SW 1271 (cell line): Measurements from ENCODE around the gene ALPG.
"Not testable (repeated sequence)": the region's sequence is repeated elsewhere in the genome, so short reads cannot be mapped to it uniquely, and the experiment has no call there.

Experiments used
- DNase-seq, 2 experiments: peaks; one replicate each; lab custom pipeline; 2025; lab: John Stamatoyannopoulos, UW

Gene ALPG

DNA sequence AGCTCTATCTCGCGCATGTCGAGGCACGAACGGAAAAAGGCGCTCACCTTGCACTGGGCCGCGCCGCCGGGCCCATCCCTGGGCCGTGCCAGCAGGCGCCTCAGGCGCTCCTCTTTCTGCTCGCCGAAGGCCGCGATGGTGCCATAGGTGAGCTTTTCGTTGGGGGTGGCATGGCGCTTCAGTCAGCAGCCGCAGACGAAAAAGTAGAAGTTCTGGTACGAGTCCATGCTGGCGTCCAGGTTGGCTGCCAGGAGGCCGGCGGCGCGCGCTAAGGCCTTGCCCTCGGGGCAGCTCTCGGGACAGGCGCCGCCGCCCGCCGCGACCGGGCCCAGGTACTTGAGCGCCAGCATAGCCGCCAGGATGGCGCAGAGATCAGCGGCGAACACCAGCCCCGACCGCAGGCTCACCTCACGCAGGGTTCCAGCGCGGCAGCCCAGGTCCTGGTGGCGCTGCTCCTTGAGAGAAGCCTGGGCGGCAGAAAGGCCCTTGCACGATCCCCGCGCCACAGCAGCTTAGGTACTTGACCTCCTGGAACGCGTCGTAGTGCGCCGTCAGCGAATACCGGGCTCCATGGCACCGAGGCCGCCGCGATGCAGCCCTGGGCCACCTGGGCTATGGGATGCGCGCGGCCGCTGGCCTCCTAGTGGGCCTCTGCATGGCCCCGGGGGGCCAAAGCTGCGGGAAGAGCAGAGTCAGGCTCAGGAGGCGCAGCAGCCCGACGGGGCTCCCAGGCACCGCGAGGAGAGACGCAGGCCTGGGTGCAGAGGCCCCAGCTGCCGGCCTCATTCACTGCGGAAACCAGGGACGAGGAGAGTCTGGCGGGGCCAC is 12.8 kb downstream of the ALPG start:
- no peak for DNase-seq

DNA sequence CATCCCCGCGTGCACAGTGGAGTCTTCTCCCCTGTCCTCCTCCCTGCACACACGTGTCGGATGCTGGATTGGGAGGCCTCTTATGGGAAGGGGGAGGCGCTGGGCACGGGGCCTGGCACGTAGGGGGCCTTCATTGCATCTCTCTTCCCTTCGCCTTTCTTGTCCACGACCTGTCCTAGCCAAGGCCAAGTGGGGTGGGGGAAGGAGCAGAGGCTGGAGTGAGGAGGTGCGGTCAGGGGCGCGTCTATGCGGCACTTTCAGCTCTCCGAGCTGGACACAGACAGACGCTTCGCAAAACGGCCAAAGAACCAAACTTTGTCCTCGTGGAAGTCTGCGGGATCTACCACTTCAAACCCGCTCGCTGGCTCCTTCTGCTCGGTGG is 13.4 kb downstream of the ALPG start:
- no peak for DNase-seq

DNA sequence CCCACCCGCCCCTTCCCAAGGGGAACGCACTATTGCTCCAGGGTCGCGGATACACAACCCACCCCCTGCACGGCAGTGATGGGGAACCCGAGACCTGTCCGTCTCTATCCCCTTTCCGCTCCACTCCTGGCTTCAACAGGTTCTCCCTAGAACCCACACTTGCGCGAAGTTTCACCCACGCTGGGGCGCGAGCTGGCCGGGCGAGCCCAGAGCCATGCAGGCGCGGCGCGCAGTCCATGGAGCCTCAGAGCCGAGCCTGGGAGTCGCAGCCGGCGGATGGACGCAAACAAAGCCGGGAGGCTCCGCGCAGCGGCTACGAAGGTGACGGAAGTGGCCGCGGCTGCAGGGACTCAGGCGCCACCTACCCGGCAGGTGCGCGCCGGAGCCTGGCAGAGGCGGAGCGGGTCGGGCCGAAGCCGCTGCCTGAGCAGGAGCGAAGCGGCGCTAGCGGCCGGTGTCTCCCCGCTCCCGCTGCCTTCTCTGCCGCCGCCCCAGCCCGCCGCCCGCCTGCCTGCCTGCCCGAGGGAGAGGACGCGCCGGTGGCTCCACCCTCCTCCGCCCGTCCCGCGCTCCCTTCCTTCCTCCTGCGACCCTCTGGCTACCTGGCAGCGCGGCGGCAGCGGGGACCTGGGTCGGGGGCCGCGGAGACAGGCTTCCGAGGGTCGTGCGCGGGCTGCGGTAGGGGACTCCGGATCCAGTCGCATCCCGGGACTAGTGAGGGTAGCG is 14.0 kb downstream of the ALPG start:
- no peak for DNase-seq

DNA sequence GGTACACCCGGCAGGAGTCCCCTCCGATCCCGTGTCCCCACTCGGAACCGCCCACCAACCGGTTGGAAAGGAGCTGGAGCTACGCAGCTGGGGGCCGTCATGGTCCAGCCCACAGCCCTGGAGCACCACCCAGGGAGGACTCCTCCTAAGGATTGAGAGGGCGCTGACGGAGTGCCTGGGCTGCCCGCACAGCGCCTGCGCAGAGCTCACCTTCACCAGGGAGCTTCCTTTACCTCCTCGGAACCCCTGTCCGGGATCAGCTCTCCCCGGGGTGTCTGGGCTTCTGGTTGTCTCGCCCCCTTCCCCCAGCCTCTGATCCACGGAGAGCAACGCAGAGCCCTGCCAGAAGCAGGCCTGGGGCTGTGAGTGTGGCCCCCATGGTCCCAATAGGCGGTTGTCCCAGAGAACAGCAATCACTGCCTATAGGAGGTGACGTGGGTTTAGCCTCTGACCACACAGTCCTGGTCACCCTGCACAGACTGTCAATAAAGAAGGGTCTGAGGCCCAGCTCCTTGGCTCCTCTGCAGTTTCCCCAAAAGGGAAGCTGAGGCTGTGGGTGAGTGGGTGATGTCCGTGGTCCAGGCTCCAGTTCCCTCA is 14.6 kb downstream of the ALPG start:
- no peak for DNase-seq

DNA sequence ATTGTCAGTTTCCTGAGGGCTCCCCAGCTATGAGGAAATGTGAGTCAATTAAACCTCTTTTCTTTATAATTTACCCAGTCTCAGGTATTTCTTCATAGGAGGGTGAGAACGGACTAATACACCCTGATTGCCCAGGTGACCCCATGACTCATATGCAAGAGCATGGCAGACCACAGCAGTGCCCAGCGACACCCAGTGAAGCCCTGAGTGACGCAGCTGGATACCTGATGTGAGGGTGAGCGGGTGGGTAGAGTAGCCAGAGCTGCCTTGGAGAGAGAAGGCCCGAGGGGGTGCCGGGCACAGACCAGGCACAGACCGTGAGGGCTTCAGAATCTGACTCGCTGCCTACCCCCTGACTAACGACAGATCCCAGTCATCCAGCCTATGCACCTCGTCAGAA is 15.4 kb downstream of the ALPG start:
- DNase-seq: no peak

DNA sequence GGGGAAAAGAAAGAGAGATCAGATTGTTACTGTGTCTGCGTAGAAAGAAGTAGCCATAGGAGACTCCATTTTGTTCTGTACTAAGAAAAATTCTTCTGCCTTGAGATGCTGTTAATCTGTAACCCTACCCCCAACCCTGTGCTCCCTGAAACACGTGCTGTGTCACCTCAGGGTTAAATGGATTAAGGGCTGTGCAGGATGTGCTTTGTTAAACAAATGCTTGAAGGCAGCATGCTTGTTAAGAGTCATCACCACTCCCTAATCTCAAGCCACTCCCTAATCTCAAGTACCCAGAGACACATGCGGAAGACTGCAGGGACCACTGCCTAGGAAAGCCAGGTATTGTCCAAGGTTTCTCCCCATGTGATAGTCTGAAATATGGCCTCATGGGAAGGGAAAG is 16.4 kb downstream of the ALPG start:
- not testable (repeated sequence) for DNase-seq

DNA sequence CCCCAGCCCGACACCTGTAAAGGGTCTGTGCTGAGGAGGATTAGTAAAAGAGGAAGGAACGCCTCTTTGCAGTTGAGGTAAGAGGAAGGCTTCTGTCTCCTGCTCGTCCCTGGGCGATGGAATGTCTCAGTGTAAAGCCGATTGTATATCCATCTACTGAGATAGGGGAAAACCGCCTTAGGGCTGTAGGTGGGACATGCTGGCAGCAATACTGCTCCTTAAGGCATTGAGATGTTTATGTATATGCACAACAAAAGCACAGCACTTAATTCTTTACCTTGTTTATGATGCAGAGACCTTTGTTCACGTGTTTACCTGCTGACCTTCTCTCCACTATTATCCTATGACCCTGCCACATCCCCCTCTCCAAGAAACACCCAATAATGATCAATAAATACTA is 16.8 kb downstream of the ALPG start:
- DNase-seq: not testable (repeated sequence)

DNA sequence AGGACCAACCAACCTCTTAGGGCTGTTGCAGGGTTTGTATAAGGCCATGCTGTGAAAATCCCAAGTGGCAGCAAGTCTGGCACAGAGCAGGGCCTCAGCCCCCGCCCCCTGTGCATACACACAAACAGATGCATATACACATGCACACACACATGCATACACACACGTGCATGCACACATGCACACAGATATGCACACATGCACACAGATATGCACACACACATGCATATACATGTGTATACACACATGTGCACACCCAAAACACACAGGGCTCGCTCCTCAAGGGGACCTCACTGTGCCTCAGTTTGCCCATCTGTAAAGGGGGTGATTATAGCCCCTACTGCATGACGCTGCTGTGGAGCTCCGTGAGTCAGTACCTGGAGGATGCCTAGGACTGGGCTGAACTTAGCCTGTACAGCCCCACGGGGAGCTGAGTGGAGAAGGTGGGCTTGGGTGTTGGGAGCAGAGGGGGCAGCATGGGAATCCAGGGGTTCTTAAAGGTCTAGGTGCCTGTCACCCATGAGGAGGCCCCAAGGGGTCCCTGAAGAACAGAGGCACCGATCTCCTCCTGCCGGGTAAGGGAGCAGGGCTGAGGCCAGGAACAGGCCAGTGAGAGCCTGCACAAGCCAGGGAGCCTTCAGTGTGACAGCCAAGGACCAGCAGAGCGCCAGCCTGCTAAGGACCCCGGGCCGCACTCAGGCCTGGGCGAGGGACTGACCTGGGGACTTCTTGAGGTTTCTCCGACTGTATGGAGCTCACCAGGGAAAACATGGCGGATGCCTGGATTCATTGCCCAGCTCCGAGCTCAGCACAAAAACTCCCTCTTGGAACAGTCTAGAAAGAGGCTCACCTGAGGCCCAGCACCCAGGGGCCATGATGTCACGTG is 25.3 kb downstream of the ALPG start:
- DNase-seq: no peak

DNA sequence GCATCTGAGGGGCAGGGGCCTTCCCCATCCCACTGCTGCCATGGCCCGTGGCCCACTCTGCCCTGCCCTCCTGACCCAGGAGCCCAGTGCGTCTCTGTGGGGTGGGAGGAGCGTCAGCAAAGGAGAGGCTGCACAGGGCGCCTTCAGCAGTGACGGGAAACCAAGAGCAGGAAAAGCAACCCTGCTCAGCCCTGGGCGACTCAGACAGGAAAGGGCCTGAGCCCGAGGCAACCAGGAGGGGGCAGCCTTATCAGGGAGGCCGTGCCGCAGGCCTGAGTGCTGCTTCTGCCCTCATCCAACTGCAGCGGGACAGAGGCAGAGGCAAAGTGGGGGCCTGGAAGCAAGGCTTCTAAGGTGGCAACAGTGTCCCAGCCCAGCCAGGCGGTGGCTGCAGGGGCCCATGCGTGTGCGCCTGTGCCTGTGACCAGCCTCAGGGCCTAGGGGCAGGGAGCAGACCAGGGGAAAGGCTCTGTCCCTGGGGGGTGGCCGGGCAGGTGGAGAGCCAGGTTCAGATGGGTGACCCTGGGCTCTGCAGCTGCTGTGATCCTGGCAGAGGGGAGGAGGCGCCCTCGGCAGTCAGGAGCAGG is 26.0 kb downstream of the ALPG start:
- no peak for DNase-seq

DNA sequence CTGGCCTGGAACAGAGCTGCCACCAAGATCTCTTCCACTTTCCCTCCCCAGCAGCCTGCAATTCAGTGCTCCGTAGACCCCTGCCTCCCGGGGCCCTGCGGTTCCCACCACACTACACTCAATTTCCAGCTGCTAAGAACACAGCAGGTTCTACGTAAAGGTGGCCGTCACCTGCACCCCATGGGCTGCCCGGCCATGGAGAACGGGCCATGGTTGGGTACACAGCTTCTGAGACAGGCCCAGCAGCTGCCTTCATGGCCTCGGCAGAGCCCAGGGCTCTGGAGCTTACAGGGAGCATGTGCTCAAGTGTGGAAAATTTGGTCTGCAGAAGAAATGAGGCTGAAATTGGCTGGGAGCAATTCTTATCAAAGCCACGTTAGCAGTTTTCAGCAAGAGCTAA is 27.0 kb downstream of the ALPG start:
- not testable (repeated sequence) for DNase-seq

DNA sequence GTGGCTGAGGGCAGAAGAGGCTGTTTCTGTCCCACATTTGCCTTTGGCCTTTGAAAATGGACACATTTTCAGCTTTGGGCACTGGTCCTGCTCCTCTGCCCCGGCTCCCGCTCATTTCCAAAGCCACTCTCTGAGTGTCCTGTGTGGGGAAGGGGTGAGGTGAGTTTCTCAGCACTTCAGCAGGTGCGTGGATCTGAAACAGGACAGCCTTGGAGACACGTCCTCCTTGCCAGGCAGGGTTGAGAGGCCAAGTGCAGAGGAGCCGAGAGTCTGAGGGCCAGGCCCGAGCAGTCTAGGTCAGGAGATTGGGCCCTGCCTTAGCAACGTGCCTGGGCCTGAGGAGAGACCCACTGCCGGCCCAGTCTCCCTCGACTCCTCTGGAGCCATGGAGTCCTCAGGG is 27.4 kb downstream of the ALPG start:
- DNase-seq: no peak

DNA sequence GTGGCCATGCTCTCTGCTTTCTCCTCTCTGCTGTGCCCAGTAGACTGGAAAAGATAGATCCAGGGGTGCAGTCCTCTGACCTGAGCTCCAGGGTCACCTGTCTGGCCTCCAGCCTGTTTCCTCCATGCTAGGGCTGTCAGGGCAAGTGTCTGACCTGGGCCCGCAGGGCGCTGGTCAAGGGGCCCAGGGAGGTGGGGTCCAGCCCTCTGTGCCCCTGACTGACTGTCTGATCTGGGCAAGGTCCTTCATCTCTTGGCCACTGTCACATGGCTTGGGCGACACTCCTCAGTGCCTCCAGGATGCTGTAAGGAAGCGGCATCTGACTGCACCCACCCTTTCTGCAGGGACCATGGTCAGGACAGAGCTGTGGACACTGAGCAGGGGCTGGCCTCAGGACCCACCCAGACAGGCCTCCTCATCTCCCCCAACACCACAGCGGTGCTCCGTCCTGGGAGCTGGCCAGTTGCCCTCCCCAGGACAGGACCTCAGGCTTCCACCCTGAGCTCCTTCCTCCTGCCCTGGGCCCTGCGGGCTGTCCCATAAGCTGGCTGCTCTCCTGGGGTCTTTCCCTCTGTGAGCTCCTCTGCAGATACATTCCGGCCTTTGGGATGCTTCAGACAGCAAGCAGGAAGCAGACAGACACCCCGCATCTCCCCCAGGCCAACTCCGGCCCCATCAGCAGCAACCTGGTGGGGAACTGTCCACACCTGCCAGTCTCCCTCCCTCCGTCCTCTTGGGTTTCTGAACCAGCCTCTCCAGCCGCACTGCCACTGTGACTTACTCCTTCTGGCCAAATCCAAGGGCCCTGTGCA is 28.1 kb downstream of the ALPG start:
- DNase-seq: no peak

DNA sequence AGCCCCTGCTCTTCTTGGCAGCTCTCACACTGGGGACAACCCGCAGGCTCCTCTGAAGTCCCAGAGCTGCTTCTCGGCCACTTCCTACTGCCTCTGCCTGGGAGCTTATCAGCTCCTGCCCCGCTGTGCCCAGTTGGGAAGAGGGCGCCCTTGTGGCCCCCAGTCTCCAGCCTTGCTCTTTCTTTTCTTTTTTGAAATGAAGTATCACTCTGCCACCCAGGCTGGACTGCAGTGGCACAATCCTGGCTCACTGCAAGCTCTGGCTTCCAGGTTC is 28.7 kb downstream of the ALPG start:
- no peak for DNase-seq

DNA sequence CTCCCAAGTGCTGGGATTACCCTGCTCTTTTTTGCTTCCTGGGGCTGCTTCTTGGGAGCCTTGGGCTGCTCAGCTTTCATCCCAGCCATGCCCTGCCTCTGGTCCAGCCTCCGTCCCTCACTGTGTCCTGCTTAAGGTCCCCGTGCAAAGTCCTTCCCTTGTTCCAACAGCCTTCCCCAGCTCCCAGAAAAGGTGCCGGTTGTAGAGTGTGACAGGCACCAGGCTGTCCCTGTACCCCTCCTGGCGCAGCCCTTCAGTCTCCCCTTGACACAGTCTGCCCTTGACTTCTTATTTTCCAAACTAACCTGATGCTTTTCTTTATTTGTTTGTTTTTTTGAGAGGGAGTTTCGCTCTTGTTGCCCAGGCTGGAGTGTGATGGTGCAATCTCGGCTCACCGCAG is 29.2 kb downstream of the ALPG start:
- no peak for DNase-seq

DNA sequence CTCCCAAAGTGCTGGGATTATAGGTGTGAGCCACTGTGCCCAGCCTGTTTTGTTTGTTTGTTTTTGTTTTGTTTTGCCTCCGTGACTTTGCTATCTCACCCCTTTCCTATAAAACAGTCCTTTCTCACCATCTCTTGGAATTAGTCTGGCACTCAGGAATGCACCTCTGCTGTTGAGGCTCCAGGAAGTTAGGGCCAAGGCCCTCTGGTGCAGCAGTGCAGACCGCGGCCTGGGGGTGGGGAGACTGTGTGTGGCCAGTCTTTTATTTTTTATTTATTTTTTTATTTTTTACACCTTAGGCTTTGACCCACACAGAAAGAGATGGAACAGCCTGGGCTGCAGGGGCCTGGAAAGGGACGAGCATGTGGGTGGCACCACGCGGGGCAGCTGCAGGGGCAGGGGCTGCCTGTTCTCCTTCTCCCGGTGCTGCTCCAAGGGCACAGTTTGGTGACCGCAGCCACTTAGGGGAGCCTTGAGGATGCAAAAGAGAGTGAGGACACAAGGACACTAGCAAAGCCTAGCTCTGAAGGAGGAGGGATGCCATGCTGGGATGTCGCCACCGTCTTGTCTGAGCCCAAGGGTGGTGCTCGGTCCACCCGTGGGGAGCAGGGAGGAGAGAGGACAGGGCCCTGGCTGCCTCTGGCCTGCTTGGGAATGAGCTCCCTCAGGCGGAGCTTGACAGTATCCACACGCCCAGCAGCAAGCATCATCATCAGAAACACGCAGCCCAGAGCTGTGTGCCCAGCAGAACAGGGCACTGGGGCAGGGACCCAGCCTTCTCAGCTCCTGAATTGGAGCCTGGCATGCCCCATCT is 29.9 kb downstream of the ALPG start:
- no peak for DNase-seq

DNA sequence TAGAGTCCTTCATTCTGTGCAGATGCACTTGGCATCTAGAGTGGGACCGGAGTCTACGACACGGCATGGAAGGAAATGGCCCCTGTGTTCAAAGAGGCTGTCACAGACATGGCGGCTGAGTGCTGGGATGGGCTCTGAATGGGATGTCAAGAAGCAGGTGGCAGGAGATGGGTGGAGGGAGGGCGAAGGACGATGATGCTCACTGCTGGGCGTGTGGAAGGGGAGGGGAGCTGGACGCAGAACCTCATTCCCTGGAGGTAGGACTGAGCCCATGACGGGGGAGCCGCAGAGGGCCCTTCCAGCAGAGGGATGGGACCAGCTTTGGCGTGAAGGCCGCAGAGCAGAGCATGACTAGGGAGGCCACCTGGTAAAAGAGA is 30.5 kb downstream of the ALPG start:
- no peak for DNase-seq

DNA sequence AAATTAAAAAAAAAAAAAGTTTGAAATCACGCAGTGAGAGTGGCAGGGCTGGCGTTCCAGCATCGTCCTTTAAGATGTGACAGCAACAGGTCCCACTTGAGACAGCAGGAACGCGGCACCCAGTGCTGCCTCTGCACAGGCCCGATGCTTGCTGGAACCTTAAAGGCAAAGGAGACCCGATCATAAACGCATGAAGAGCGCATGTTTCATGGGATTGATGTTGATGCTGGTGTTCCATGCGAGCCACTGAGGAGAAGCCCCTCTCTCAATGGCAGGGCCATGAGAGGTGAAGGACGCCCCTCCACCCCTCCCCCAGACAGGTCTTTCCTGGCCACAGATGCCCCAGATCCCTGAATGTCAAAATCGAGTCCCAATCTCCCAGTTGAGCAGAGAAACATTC is 31.4 kb downstream of the ALPG start:
- DNase-seq: no peak

DNA sequence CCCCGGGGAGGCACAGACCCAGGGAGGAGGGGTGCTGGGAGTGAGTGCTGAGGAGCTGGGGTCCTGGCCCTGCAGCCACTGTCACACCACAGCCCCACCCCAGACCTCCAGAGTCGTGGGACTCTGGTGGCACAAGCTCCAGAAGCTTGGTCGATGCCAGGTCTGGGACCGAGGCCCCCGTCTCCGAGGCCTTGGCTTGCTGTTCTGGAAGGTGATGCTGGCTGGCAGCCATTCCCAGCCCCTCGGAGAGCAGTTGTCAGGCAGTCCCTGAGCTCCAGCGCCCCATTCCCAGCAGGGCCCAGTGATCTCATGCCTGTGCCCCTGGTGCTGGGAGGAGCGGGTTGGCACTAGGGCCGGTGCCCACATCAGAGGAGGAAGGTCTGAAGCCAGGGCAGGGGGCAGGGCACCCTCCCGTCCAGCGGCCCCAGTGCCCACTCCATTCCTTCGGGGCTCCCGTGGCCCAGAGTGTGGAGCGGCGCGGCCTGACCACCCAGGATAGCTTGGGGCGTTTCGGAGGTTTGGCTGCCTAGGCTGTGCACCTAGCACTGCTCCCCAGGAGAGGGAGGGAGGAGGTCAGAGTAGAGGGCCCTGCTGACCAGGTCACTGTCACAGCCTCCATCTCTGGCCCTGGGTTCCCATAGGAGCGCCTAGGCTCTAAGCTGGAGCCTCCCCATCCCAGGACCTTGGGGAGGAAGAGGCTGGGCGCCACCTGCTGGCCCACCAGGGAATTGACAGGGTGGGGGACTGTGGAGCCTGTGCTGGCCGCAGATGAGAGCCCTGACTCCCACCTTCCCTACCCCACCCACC is 32.5 kb downstream of the ALPG start:
- peak in 1 of 2 experiments; percentile 20 for DNase-seq

DNA sequence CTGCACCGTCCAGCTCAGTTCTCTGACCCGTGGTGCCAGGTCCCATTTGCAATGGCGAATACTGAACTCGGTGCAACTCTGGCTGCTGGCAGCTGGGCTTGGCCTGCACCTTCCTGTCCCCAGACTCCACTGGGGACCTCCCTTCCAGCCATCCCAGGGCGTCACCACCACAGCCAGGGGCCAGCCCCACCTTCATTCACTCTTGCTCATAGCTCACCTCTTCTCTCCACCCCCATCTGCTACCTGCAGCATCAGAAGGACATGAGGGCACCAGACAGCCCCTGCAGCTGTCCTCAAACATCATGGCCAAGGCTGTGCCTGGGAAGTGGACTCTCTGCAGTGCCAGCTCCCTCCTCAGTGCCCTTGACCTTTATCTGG is 33.1 kb downstream of the ALPG start:
- DNase-seq: no peak
